SKM-1 (cell line): Measurements from ENCODE around the gene TNS3.
"Not testable (repeated sequence)": the region's sequence is repeated elsewhere in the genome, so short reads cannot be mapped to it uniquely, and the experiment has no call there.

ENCODE experiments used
- DNase-seq: peaks from one replicate; lab custom pipeline; 2025; ENCODE audit not compliant: unreplicated experiment; lab: John Stamatoyannopoulos, UW

TNS3 gene

DNA sequence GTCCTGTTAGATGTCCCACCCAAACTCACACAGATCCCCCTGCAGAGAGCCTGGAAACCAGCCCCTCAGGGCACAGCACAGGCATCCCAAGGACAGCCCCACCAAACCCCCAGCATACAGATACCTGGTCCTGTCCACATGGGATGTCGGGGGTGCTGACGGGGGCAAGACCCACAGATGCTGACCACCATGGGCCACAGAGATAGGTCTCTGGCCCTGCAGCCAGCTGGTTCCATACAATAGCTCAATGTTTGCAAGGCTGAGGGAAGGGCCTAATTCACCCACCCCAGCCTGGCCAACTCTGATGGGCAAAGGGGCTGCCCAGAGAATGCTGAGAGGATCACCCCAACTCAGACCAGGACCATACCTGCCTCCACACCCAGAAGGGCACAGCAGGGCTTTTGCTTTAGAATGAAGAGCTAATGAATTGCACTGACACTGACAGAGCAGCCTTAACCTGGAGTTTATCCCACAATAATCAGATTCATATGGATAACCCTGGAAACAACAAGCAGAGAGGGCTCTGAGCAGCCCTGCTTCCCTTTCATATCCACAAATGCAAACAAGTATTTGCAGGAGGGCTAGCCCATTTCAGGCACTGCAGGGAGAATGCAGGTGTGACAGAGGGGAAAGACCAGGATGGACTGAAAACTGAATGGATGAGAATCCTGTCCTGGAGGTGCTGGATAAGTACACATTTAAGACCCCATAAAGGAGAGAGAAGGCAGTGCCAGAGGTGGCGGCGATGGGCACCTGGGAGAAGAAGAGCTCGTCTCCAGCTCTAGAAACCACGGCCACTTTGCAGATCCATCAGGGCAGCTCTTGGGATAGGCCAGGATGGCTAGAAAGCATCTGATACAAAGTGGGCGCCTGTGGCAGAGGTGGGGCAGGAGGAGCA is 126.7 kb downstream of the TNS3 start:
- DNase-seq = no peak

DNA sequence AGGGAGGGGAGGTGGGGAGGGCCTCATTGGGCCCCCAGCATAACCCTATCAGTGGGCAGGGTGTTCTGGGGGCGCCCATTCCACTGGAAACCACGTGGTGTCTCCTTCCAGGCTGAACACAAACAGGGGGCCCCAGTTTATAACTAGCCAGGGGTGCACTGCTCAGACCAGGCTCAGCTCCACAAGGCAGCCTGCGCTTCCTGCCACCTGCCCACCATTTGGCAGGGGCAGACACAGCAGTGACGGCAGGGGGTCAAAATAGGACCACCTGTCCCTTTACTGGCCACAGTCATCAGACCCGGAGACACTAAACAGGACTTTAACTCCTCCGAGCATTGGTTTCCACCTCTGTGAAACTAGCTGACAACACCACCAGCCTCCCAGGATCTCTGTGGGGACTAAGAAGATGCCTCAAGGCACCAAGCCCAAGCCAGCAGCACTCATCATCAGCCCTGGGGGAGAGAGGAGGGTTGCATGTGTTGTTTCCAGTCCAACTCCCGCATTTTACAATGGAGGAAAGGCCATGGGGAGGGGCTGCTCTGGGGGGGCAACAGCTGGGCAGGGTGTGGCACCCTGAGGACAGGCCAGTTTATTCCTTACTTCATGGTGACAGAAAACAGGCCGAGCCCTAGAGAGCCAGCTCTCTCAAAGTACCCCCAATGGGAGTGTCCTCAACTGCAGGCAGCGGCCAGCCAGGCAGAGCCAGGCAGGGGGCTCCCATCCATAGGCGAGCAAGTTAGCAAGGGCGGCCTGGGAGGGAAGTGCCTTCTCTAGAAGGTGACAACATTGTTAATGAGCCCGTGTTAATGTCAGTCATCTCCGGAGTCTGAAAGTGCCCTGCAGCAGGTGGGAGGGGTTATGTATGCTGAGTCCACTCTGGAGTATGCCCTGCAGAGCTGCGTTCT is 127.6 kb downstream of the TNS3 start:
- DNase-seq = no peak

DNA sequence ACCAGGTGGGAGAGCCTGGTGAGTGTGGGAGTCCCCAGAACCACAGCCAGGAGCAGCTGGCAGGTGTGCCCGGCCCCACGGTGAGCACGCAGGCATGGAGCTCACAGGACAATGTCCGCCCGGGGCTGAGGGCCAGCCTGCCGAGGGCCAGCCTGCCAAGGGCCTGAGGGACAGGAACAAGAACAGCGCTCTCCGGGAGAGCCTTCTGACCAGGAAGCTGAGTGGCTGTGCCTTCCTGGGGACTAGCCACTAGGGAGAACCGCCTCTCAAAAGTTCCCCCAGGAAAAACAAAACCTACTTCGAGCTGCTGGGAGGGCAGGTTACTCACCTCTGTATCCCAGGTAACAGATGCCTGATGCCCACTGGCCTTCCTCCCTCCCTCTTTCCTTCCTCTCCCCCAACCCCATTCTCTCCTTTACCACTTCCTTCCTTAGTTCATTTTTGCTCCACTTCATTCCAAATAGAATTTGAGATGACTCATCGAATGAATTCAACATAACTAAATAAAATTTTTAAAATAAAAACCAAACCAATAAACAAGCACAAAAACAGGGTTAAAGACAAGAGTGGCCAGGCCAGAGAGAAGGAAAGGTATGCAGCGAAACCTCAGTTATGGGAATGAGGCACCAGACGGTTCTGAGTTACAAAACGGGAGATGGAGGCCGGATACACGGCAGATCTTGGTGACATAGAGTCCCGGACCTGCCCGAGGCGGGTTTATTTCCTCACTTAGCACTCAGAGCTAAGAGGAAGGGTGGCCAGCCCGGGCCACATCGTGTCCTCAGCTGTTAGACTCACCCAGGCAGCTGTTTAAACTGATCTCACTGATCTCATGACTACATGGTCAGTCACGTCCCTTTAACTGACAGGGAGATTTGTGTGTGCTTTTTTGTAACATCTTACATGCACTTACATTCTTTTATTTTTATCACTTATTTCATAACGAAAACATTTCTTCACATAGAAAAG is 128.5 kb downstream of the TNS3 start:
- no peak for DNase-seq

DNA sequence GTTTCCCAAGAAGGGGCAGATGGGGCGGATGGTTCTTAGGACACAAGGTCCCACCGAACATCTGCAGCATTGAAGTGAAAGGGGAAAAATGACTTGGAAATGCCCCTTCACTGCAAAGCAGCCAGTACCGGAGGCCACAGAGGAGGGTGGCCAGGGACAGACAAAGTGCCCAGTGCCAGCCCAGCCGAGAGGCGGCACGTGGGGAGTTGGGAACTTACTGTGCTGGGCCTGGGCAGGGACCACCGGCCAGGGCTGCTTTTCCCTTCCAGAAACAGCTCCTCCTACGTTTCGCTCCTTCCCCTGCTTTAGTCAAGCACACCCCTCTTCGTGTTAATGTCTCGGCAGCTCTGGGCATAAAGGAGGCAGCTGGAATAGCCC is 129.2 kb downstream of the TNS3 start:
- DNase-seq = no peak

DNA sequence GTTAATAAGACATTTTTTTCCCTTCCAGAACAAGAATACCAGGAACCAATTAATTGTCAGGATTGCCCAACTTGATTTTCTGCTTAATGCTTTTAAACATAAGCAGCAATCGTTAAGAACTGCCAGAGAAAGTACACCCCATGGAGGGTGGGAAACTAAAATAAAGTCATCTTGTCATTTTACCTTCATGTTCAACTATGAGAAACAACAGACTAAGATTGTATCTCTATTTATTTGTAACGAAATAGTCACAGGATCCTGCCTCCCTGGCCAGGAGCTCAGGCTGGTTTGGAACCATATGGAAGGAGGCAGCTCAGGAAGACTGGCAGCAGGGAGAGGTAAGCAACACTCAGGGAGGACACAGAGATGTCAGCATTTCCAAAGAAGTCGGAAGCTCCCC is 129.6 kb downstream of the TNS3 start:
- DNase-seq = no peak

DNA sequence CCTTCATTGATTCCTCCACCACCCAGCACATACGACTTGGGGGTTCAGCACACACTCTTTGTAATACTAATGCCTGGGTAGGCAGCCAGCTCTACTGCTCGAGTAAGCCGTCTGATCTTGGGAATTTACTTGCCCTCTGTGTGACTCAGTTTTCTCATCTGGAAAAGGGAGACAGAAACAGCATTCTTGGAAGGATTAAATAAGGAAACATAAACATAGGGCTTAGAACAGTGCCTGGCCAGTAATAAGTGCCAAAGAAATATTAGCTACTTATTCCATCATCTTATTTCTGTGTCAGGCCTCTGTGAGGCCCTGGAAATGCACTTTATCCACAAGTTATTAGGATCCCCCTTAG is 130.1 kb downstream of the TNS3 start:
- DNase-seq = no peak

DNA sequence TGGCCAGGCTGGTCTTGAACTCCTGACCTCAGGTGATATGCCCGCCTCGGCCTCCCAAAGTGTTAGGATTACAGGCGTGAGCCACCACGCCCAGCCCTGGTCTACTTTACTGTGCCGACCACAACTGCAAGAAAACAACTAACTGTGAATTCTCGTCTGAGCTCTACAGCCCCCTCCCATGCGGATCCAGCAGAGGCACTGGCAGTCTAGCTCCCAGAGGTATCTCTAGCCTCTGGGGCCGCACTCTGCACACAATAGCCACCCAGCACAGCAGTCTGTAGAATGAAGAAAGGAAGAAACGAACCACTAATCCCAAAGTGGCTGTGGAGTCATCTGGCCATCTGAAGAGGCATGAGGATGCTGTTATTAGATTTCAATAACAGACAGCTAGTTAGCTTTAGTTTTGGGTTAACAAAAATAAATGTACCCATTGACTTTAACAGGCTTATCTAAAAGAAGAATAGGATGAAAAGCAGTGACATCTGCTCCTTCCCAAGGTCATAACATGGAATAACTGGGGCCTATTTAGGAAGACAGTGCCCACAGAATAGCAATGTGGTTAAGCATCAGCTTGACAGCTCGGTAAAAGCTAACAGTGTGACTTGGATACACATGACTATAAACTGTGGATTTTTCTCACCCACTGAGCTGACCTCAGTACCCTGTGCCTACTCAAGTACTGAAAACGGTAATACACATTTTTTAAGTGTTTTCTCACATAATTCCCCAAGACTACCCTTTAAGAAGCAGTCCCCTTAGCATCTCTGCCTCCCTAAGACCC is 131.9 kb downstream of the TNS3 start:
- DNase-seq = no peak

DNA sequence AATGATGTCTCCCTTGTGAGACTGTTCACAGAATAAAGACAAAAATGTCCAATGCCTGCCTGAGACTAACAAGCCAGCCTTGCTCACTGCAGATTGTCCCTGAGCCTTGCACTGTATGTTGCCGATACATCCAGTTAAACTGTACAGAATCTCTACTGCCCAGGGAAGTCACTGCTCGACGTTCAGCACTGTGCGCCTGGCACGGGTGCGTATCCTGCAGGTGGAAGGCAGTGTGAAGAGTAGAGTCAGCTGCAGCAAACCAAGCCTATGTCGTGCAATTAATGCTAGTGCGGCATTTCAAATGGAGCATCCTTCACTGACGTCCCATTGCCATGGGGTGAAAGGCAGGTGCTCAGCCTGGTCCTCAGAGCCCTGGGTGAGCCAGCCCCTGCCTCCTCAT is 132.9 kb downstream of the TNS3 start:
- no peak for DNase-seq

DNA sequence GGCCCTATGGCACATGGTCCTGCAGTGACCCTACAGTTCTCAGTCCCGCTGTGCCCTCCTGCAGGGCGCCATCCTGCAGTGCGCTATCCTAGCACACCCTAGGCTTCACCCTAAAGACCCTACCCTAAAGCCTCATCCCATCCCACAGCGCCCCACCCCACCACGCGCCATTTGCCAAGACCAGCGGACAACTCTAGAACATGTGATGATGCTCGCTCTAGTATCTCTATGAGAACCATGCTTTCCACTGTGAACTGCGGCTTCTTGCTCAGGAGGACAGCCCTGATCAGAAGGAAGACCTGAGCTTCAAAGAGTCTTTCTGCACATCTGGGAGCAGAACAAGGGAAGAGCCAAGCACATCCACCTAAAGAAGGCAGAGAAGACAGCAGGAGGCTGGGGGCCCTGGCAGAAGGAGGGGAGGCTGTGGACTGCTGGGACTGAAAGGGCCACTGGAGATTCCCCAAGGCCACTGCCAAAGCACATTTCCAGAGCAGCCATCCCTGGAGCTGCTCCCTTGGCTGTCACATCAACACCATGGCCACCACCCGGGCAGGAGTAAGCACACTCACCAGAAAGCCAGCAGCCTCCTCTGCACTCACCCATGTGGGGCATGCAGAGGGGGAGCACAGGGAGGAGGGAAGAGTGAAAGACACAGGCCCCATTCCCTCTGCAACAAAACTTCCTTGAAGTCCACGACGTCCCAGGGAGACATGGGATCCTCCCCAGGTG is 134.1 kb downstream of the TNS3 start:
- no peak for DNase-seq

DNA sequence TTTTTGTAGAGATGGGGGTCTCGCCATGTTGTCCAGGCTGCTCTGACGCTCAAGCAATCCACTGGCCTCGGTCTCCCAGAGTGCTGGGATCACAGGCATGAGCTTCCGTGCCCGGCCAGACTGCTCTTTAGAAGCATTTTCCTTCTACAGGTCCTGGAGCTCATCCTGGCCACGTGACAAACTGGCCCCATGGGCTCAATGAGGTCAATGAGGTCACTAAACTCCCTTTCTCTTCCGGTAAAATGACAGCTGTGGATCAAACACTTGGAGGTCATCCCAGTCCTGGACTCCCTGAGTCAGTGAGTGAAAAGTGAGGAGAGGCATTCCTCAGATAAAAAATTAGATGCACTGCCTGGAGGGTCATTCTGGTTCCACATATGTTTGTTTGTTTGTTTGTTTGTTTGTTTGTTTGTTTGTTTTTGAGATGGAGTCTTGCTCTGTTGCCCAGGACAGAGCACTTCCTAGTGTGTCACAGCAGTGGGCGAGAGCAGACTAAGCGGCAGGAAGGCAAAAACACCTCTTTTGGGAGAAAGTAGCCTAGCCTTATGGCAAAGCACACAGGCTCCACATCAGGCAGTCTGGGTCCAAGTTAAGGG is 134.9 kb downstream of the TNS3 start:
- no peak for DNase-seq

DNA sequence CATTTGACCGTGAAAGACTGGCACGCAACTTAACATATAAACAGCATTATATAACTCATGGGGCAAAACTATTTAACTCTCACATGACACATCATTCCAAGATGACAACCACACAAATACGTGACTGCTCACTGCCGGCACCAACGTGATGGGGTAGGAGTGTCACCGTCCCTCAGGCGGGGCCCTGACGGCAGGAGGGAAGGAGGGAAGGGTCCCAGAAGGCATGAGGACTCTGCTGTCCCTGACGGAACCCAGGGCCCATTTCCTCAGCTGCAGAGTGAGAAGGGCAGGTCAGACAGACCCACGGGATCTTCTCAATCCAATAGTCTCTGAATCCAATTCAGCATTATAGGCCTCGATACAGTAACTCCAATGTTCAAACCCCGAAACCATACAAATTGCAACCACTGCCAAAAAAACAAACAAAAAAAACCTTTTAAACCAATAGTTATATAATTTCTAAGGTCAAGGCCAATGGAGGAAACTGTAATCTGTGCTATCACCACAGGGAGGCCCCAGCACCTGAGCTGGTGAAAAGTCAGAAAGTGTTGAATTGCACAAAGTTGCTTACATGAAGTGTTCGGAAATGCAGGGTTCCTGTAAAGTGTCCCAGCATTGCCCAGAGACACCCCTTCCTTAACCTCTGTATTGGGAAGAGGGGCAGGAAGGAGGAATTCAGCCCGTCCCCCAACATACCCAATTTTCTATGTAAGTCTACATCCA is 137.4 kb downstream of the TNS3 start:
- no peak for DNase-seq

DNA sequence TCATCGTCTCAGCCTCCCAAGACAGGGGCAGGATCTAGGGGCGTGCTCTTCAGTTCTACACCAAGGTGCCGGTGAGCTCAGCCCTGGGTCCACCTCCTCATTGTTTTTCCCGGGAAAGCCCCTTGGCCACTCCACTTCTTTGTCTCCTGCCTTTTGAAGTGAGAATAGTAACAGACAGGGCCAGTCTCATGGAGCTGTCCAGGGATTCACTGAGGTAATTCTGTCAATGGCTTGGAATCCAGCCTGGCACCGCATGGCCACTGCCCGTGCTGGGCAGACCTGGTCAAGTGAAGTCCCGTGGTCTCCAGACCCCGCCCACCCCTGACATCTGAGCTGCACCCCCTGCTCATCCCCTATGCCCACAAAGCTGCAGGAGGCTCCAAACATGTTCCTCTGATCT is 138.9 kb downstream of the TNS3 start:
- no peak for DNase-seq

DNA sequence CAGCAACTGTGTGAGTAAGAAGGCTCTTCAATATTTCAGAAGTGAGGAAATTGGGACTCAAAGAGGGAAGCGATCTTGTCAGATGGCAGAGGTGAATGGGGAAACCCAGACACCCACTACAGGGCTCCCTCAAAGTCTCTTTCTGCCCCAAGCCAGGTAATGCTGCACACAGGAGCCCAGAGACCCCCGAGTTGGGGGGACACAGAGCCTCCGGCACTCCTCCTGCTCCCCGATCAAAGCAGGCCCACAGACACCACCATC is 139.4 kb downstream of the TNS3 start:
- DNase-seq = no peak

DNA sequence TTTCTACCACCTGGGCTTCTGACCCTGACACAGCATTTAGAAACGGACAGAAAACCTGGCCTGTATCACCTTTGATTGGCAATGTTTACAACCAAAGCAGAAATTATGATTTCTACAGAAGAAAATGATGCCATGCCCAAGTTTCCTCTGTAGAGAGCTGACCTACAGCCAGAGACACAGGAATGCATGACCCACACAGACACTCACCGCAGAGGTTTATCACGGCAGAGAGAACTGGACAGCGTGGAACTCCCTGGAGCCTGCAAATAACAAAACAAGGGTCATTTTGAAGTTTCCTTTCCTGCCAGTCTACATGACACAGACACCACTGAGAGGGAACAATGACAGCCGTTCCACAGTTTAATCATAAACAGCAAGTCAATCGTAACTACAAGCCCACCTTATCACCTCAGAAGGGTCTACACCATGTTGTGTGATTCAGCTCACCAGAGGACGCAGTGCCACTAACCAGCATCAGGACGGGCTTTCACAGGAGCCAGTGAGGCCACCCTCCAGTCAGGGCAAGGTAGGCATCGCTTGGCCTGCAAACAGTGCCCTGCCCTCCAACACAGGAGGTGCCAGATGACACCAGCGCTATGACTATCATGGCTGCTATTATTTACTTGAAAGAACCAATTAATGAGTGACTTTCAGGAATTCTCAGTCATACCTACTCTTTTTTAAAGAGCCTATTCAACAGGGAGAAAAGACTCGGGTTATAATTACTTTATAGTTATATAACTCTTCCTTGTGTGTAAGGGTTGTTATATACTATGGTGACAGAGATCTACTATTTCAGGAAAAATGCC is 139.9 kb downstream of the TNS3 start:
- DNase-seq = no peak

DNA sequence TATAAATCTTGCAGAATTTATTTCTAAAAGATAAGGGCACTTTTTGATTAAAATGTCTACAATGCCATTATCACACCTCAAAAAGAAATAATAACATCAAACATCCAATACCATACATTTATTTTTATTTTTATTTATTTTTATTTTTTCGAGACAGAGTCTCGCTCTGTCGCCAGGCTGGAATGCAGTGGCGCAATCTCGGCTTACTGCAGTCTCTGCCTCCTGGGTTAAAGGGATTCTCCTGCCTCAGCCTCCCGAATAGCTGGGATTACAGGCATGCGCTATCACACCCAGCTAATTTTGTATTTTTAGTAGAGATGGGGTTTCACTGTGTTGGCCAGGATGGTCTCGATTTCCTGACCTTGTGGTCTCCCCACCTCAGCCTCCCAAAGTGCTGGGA is 140.9 kb downstream of the TNS3 start:
- not testable (repeated sequence) for DNase-seq

DNA sequence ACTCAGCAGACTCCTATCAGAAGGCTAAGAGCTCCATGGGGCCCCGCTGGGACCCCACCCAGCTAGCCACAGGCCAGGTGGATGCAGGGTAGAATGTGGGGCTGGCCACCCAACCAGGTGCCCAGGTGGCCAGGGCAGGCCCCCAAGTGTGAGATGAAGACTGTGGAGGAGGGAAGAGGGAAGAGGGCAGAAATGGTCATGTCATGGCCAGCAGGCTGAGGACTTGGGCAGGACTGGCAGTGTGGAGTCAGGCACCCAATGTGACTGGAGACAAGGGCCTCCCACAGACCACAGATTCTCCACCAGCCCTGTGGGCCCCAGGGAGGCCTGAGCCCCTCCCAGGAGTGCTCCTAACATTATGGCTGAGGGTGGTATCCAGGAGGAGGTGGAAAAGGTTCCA is 141.6 kb downstream of the TNS3 start:
- DNase-seq = no peak

DNA sequence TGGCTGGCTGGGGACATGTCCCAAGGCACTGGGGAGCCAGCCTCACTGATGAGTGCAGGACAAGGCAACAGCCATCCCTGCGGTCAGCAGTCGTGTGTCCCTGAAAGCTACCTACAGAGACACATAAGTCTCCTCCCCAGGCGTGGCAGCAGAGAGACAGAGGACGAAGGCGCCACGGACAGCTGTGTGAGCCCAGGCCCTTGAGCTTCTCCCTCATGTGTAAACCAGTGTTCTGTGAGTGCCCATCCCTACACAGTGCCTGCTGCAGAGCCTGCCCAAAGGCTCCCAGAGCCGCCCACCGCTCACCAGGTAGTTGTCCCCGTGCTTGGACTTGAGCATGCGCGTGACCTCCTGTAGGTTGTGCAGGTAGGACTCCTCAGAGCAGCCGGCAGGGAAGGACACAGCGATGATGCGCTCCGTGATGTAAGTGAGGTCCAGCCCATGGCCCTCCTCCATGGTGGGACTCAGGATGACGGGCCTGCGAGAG is 142.7 kb downstream of the TNS3 start:
- DNase-seq = no peak
